GM12875 (cell line): ENCODE results near the gene TRAPPC3.

Experiments used
- H3K4me3 ChIP-seq: one replicate; pipeline ENCODE4 v1.5.1; 2011; ENCODE audit warnings: low read depth, low read length, control low read depth
- TF ChIP-seq, protein P1 (sequence below): IDR thresholded peaks from 2 replicates; pipeline ENCODE4 v1.5.1; 2011; ENCODE audit warnings: low read depth, mild to moderate bottlenecking, control low read depth, inconsistent platforms, low read length, moderate library complexity, borderline replicate concordance; ENCODE audit not compliant: insufficient read depth

Gene TRAPPC3

DNA sequence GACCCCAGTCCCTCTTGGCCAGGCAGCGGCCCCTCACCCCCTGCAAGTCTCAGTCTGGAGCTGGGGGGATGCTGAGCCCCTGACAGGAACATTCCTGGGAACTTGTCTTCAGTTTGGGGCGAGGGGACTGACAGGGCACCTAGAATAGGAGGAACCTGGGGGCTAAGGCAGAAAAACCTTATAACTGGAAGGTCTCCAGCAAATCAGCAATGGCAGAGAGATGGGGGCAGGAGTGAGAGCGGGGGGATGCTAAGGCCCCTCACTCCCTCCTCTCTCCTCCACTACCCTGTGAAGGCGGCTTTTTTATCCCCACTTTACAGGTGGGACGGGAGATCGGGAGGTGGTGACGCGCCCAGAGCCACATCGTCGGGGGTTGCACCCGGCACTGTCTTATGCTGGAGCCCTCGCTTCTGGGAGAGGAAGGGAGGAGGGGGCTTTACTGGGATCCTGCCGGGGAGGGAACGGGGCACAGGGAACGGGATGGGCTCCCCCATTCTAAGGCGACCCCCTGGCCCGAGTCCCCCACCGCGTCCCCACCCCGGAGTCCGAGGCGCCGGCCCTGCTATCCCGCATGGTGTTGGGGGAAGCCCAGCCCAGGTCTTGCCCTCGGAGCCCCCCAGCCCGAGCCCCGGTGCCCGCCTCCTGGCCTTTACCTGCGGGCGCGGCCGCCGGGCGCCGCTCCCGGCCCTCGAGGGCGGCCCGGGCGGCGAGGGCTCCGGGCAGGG, 24.7 kb downstream of the TRAPPC3 start:
- H3K4me3 ChIP-seq, result no peak overlapping the region
- TF ChIP-seq, protein P1, sequence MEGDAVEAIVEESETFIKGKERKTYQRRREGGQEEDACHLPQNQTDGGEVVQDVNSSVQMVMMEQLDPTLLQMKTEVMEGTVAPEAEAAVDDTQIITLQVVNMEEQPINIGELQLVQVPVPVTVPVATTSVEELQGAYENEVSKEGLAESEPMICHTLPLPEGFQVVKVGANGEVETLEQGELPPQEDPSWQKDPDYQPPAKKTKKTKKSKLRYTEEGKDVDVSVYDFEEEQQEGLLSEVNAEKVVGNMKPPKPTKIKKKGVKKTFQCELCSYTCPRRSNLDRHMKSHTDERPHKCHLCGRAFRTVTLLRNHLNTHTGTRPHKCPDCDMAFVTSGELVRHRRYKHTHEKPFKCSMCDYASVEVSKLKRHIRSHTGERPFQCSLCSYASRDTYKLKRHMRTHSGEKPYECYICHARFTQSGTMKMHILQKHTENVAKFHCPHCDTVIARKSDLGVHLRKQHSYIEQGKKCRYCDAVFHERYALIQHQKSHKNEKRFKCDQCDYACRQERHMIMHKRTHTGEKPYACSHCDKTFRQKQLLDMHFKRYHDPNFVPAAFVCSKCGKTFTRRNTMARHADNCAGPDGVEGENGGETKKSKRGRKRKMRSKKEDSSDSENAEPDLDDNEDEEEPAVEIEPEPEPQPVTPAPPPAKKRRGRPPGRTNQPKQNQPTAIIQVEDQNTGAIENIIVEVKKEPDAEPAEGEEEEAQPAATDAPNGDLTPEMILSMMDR, result no peak

DNA sequence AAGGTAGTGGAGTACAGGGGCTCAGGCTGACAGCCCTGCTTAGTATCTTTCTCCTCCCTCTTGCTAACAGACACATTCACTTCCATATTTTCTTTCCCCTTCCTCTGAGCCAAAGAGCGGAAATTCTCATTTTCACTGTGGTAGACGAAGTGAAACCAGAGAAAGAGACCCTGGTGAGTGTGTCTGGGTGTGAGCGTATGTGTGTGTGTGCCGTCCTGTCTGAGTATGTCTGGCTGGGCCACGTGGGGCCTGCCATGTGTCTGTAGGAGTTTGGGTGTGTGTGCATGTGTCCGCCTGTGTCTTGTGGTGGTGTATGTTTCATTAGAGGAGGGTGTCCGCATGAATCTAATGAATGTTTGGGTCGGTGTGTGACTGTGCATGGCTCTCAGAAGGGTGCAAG, 25.9 kb downstream of the TRAPPC3 start:
- H3K4me3 ChIP-seq, result no peak overlapping the region
- TF ChIP-seq, protein P1, result no peak

DNA sequence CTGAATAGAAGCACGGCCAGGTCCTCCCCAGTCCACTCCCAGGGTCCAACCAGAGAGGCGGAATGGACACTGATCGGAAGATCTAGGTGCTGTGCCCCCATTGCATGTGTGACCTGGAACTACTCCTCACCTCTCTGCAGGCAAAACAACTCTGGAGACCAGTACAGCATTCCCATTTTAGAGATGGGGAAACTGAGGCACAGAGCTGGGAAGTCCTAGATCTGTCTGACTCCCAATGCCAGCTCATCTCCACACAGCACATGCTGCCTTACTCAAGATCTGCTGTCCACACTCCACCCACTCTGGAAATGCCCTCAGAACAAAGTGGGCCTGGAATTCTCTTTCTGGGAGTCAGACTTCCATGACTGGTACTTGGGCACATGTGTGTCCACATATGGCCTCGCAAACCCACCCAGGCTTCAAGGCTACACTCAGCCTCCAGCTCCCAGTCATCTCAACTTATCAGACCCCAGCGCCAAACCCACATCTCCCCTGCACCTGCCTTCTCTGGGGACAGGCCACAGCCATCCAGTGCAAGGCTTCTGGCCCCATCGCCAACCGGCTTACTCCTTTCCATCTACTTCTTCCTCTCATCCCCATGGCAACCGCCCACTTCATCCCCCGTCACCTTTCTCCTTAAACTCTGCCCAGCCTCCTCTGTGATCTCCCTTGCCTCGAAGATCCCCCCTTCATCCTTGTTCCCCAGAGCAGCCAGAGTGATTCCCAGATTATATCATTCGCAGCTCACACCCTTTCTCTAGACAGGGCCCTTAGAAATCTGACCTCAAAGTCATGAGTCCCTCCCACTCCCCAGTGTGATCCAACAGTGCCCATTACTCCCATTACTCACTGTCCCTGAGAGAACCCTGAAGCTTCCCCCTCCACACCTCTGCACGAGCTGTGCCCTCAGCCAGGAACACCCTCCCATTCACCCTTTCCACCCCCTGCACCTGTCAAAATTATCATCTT, 26.9 kb downstream of the TRAPPC3 start:
- no peak overlapping the region for H3K4me3 ChIP-seq

DNA sequence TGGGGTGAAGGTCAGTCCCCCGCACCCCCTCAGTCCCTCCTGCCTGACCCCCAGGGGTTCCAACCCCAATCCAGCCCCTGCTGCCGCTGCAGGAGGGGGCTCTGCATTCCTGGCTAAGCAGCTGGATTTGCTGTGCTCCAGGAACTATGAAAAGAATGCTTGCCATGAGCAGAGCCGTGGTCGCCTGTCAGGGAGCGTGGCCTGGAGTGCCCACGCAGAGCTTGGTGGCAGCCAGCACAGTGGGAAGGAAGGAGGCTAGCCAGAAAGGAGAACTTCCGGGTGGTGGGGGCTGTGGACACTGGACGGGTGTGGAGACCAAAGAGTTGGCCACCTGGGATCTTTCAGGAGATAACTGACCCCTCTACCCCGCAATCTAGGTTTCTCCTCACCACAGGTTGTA, 29.8 kb downstream of the TRAPPC3 start:
- TF ChIP-seq, protein P1, result no peak
- H3K4me3 ChIP-seq, result no peak overlapping the region

More for the DNA sequence above, 26.9 kb downstream of the TRAPPC3 start:
- TF ChIP-seq, protein P1, result no peak

DNA sequence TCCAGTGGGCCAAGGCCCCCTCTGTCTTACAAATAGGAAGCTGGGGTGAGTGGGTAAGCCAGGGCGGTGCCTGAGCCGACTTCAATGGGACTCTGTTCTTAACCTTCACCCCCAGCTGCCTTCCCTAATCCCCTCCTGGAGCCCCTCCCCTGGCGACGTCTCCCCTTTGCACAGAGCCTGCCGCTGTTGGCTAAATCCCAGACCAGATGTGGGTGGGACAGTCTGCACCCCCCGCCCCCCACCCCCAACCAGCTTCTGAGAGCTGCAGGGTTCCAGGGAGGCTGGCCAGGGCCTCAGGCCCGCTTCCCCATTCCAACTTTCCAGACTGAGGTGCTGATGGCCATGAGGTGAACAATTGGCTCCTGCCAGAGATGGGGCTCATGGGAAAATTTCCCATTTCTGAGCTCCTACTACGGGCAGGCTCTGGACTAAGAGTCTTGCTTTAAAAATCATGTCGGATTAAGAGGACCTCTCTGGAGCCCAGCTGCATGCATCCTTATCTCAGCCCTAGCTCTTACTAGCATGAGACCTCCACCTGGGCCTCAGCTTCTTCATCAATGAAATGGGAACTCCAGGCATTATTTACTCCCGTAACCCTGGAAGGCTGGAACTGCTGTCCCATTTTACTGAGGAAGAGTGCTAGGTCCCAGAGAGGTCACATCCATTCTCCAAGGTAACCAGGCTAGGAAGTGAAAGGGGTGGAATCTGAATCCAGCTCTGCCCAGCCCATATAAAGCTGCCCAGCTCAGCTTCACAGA, 30.7 kb downstream of the TRAPPC3 start:
- H3K4me3 ChIP-seq, result no peak overlapping the region
- TF ChIP-seq, protein P1, result no peak

DNA sequence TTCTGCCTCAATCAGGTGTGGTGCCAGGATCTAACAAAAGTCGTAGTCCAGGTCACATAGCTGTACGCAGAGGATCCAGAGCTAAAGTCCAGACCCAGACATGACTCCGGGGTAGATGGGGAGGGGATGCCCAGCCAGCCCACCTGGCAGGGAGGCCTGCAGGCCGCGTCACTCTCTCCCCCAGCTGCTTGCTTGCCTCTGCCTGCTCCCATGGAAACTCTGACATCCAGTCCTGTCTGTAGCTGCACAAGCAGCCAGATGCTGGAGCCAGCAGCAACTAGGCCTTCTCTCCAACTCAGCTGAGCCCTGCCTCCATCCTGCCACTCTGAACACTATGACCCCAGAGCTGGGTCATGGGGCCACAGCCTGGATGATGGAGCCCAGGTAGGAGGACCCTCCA, 32.4 kb downstream of the TRAPPC3 start:
- H3K4me3 ChIP-seq, result no peak overlapping the region
- TF ChIP-seq, protein P1, result no peak
